Measurements from ENCODE around the gene PAPSS1. TPM values are rescaled to one million over a fixed set of nuclear protein-coding genes. Genes with fewer than 3 reads are reported as not detected.
A peak's percentile ranks its signal among the peaks of the same experiment; 100 is the strongest.

PAPSS1 gene
- total and polyA plus RNA-seq, 10 of the 15 experiments (the other 5 are each of a cell fraction or from before 2014, with no cell fraction given): 22.6 to 73.0 (median 30.6) TPM

DNA sequence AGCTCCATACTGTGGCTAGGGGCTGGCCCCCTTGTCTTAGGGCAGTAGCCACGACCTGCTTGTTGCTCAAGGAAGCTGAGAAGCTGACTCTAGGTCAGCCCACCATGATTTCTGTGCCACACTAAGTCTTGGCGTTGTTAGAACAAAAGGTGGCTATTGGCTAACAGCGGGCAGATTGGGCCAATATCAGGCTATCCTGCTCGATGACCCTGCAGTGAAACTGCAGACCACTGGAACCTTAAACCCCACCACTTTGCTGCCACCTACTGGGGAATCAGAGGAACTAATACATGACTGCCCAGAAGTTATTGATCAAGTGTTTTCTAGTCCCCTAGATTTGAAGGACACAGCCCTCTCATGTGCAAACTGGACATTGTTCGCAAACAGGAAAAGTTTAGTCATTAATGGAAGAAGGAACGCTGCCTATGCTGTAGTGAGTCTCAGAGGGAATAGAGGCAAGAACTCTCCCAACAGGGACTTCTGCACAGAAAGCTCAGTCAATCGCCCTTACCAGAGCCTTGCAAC is 17.0 kb upstream of the PAPSS1 start:
- Histone ChIP-seq H3K9ac (ENCODE audit: control insufficient read depth, insufficient read depth, low read length) (no peak overlapping the region), H3K4me3 (no peak overlapping the region), H2AFZ (ENCODE audit: control insufficient read depth, low read depth, low read length) (no peak overlapping the region), H3K79me2 (ENCODE audit: control insufficient read depth, insufficient read depth, low read length) (no peaks in the 10 kb centered on the region), H3K9me3 (replicated peaks; ENCODE audit: control insufficient read depth, insufficient read depth, low read length) (no peaks in the 10 kb centered on the region), H3K4me2 (ENCODE audit: control insufficient read depth, insufficient read depth) (no peak overlapping the region), H4K20me1 (ENCODE audit: control insufficient read depth, insufficient read depth) (no peaks in the 10 kb centered on the region), H3K27me3 (replicated peaks in 1 of 2; ENCODE audit: control insufficient read depth in 2 of 2, insufficient read depth in 2 of 2, low read length in 1 of 2) (no peaks in the 10 kb centered on the region), H3K4me1 (ENCODE audit: control insufficient read depth, insufficient read depth, low read length) (no peaks in the 10 kb centered on the region), H3K27ac (ENCODE audit: control insufficient read depth, insufficient read depth) (no peak overlapping the region), H3K36me3 (ENCODE audit: control insufficient read depth in 2 of 2, insufficient read depth in 2 of 2, low read length in 1 of 2) (no peaks in the 10 kb centered on the region)
- ChIA-PET RAD21 (ENCODE audit: unreplicated experiment) (interaction anchor here (1.3 to 2.3 kb wide), 2 partner anchors 16 to 184 kb away, joined by 9 to 10 read pairs; partner anchors contain the start of gene PAPSS1), POLR2A (no interaction called here), SMC1A (ENCODE audit: uncharacterized antibody, unreplicated experiment) (interaction anchor here (0.5 to 2.3 kb wide), 8 partner anchors 16 to 554 kb away, joined by 3 to 16 read pairs (median 4); partner anchors contain the start of gene PAPSS1), CTCF (interaction anchor here (0.6 to 4.0 kb wide), 21 partner anchors 9 to 685 kb away, joined by 3 to 27 read pairs (median 3); partner anchors contain the start of gene PAPSS1)
- in situ Hi-C loops (cut with MboI) (loop anchor here (25.0 kb wide), 1 partner anchor 700 kb away; the partner anchor contains the start of gene DKK2), intact Hi-C loops (cut with micrococcal nuclease; ENCODE audit: unreplicated experiment) (loop anchor here (5.0 to 10.0 kb wide), 4 partner anchors 462 to 685 kb away; no protein-coding TSS in a partner anchor)
- WGBS (ENCODE audit: insufficient coverage, insufficient replicate concordance, low lambda C conversion rate, missing lambda C conversion rate): 18% methylated on average over 7 of the region's 7 CpGs
- no TSS peak for BruUV-seq (replicated peaks)
- FAIRE-seq: peak; percentile 73
- no peak for DNase-seq (ENCODE audit: low read depth, low spot score)
- ATAC-seq: peak; percentile 89
- TF ChIP-seq CHD4 (IDR thresholded peaks at IDR 0.05) (no peak), KDM1A (IDR thresholded peaks at IDR 0.05; ENCODE audit: borderline replicate concordance) (no peak), SRF (IDR thresholded peaks at IDR 0.05; ENCODE audit: low read depth in 2 of 2, low read length in 2 of 2) (no peak), CUX1 (IDR thresholded peaks at IDR 0.05; ENCODE audit: insufficient replicate concordance, low read depth, low read length) (peak; percentile 70), JUNB (IDR thresholded peaks at IDR 0.05) (no peak), TAF1 (IDR thresholded peaks at IDR 0.05; ENCODE audit: borderline replicate concordance, low read depth, low read length) (no peak), SMC3 (IDR thresholded peaks at IDR 0.05; ENCODE audit: borderline replicate concordance, low read length) (peak; percentile 67; the same call in 1 of the 2 replicates), ELK1 (IDR thresholded peaks at IDR 0.05; ENCODE audit: low read depth, low read length) (no peak), POLR2A (IDR thresholded peaks at IDR 0.05; ENCODE audit: low read depth, low read length) (no peak), BCLAF1 (IDR thresholded peaks at IDR 0.05) (no peak), RAD21 (IDR thresholded peaks at IDR 0.05; ENCODE audit: insufficient read depth, low read depth, low read length) (peak; percentile 87)
- TF ChIP-seq, protein P1, sequence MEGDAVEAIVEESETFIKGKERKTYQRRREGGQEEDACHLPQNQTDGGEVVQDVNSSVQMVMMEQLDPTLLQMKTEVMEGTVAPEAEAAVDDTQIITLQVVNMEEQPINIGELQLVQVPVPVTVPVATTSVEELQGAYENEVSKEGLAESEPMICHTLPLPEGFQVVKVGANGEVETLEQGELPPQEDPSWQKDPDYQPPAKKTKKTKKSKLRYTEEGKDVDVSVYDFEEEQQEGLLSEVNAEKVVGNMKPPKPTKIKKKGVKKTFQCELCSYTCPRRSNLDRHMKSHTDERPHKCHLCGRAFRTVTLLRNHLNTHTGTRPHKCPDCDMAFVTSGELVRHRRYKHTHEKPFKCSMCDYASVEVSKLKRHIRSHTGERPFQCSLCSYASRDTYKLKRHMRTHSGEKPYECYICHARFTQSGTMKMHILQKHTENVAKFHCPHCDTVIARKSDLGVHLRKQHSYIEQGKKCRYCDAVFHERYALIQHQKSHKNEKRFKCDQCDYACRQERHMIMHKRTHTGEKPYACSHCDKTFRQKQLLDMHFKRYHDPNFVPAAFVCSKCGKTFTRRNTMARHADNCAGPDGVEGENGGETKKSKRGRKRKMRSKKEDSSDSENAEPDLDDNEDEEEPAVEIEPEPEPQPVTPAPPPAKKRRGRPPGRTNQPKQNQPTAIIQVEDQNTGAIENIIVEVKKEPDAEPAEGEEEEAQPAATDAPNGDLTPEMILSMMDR (IDR thresholded peaks at IDR 0.05 in 2 of 3, conservative IDR thresholded peaks at IDR 0.05 in 1 of 3; ENCODE audit: control insufficient read depth in 2 of 3, extremely low read depth in 1 of 3, insufficient read depth in 1 of 3, low read depth in 3 of 3, low read length in 3 of 3): peak; percentile 76 to 83 (median 83)
